HepG2 (cell line): ENCODE data around the gene FRRS1.

ENCODE experiments used
- PAF1 ChIP-seq: IDR thresholded peaks from 2 replicates; pipeline ENCODE4 v1.6.1; 2016; ENCODE audit warnings: missing genetic modification reagents, missing compliant biosample characterization
- PITX1 ChIP-seq: sonication (generic); formaldehyde crosslinking; IDR thresholded peaks from 2 replicates; pipeline ENCODE4 v1.5.1; 2020; ENCODE audit warnings: mild to moderate bottlenecking, missing genetic modification reagents

GRCh38 chr1:99665212-99665611 lies 101.2 kb downstream of the FRRS1 start:
- TF ChIP-seq PAF1 (CRISPR knock-in tag) = no peak
- no peak for TF ChIP-seq PITX1 (CRISPR knock-in tag)
